ENCODE data around the gene MLLT11. TPM values are rescaled to one million over a fixed set of nuclear protein-coding genes. Genes with fewer than 3 reads are reported as not detected.

The MLLT11 gene

GRCh38 chr1:151106894-151107293 lies 46.7 kb downstream of the MLLT11 start:
- H3K23ac ChIP-seq (ENCODE audit: low read depth, low read length, poor library complexity) = no peak overlapping the region
- no peak overlapping the region for H3K18ac ChIP-seq (ENCODE audit: low read length)
- DNase-seq (ENCODE audit: low spot score) = no peak
- H4K91ac ChIP-seq (ENCODE audit: low read depth, low read length, poor library complexity) = no peak overlapping the region
- H3K9ac ChIP-seq (ENCODE audit: low read depth, low read length, poor library complexity) = no peak overlapping the region
- WGBS, 2 donors (ENCODE audit: extremely low coverage in 2 of 2, insufficient read length in 2 of 2, insufficient replicate concordance in 1 of 2) = no CpG with 5 or more reads among the region's 2 CpGs
- H2BK5ac ChIP-seq (ENCODE audit: low read length) = no peak overlapping the region
- H2BK12ac ChIP-seq (ENCODE audit: low read length) = no peak overlapping the region
- no peaks in the 10 kb centered on the region for H3K9me3 ChIP-seq (replicated peaks in 1 of 2; ENCODE audit: control insufficient read depth in 2 of 2, insufficient read depth in 1 of 2, low read depth in 1 of 2, low read length in 2 of 2)
- no peak overlapping the region for H3K27ac ChIP-seq (replicated peaks; ENCODE audit: low read length)
- H4K8ac ChIP-seq (ENCODE audit: low read depth, low read length) = no peak overlapping the region
- H3K36me3 ChIP-seq (replicated peaks in 1 of 2; ENCODE audit: control insufficient read depth in 2 of 2, insufficient read depth in 2 of 2, low read length in 2 of 2) = no peaks in the 10 kb centered on the region
- H3K4me1 ChIP-seq (ENCODE audit: control insufficient read depth in 2 of 2, insufficient read depth in 1 of 2, low read depth in 1 of 2, low read length in 2 of 2) = peaks cover 0 to 7% of the 10 kb centered on the region in 2 donors
- no peak overlapping the region for H3K4me2 ChIP-seq (ENCODE audit: insufficient read depth, low read length, poor library complexity, severe bottlenecking)
- no peaks in the 10 kb centered on the region for H3K79me1 ChIP-seq (ENCODE audit: low read depth, low read length)
- no peak overlapping the region for H3K4ac ChIP-seq (ENCODE audit: low read length)
- no peaks in the 10 kb centered on the region for H3K27me3 ChIP-seq (ENCODE audit: control insufficient read depth in 3 of 3, insufficient read depth in 3 of 3, low read depth in 1 of 3, low read length in 3 of 3)
- H2AK5ac ChIP-seq (ENCODE audit: low read depth, low read length) = no peak overlapping the region
- no peak overlapping the region for H2BK15ac ChIP-seq (ENCODE audit: low read length)
- peak overlapping the region; percentile 62 for H2AFZ ChIP-seq (ENCODE audit: low read length)
- H3K14ac ChIP-seq (ENCODE audit: low read length) = no peak overlapping the region
- H3K4me3 ChIP-seq (ENCODE audit: low read length in 2 of 2) = no peak overlapping the region
- no peak overlapping the region for H2BK120ac ChIP-seq (ENCODE audit: low read depth, low read length)

- Histone ChIP-seq H3K36me3 (replicated peaks in 1 of 2; ENCODE audit: control insufficient read depth in 2 of 2, insufficient read depth in 2 of 2, low read length in 2 of 2) (no peaks in the 10 kb centered on the region), H4K8ac (ENCODE audit: low read depth, low read length) (no peak overlapping the region)
These were observed 48.1 kb downstream of the MLLT11 start for GRCh38 chr1:151108331-151108730.

GRCh38 chr1:151113877-151114276 lies 53.7 kb downstream of the MLLT11 start:
- Histone ChIP-seq H2AK5ac (ENCODE audit: low read depth, low read length) (no peak overlapping the region), H3K79me1 (ENCODE audit: low read depth, low read length) (no peaks in the 10 kb centered on the region), H4K8ac (ENCODE audit: low read depth, low read length) (no peak overlapping the region), H3K4me3 (ENCODE audit: low read length in 2 of 2) (no peak overlapping the region), H3K9ac (ENCODE audit: low read depth, low read length, poor library complexity) (no peak overlapping the region), H2BK15ac (ENCODE audit: low read length) (no peak overlapping the region), H2BK120ac (ENCODE audit: low read depth, low read length) (no peak overlapping the region), H3K27me3 (ENCODE audit: control insufficient read depth in 3 of 3, insufficient read depth in 3 of 3, low read depth in 1 of 3, low read length in 3 of 3) (no peaks in the 10 kb centered on the region), H2BK5ac (ENCODE audit: low read length) (no peak overlapping the region), H4K91ac (ENCODE audit: low read depth, low read length, poor library complexity) (no peak overlapping the region), H3K9me3 (replicated peaks in 1 of 2; ENCODE audit: control insufficient read depth in 2 of 2, insufficient read depth in 1 of 2, low read depth in 1 of 2, low read length in 2 of 2) (no peaks in the 10 kb centered on the region), H2AFZ (ENCODE audit: low read length) (no peak overlapping the region), H3K4ac (ENCODE audit: low read length) (no peak overlapping the region), H3K27ac (replicated peaks; ENCODE audit: low read length) (no peak overlapping the region), H3K4me2 (ENCODE audit: insufficient read depth, low read length, poor library complexity, severe bottlenecking) (no peak overlapping the region), H3K23ac (ENCODE audit: low read depth, low read length, poor library complexity) (no peak overlapping the region), H3K14ac (ENCODE audit: low read length) (no peak overlapping the region), H3K4me1 (ENCODE audit: control insufficient read depth in 2 of 2, insufficient read depth in 1 of 2, low read depth in 1 of 2, low read length in 2 of 2) (peaks cover 0 to 2% of the 10 kb centered on the region in 2 donors), H3K18ac (ENCODE audit: low read length) (no peak overlapping the region), H2BK12ac (ENCODE audit: low read length) (no peak overlapping the region), H3K36me3 (replicated peaks in 1 of 2; ENCODE audit: control insufficient read depth in 2 of 2, insufficient read depth in 2 of 2, low read length in 2 of 2) (no peaks in the 10 kb centered on the region)
- no CpG with 5 or more reads among the region's 5 CpGs for WGBS, 2 donors (ENCODE audit: extremely low coverage in 2 of 2, insufficient read length in 2 of 2, insufficient replicate concordance in 1 of 2)
- no peak for DNase-seq (ENCODE audit: low spot score)

More at GRCh38 chr1:151108331-151108730, 48.1 kb downstream of the MLLT11 start:
- H3K27me3 ChIP-seq (ENCODE audit: control insufficient read depth in 3 of 3, insufficient read depth in 3 of 3, low read depth in 1 of 3, low read length in 3 of 3) = no peaks in the 10 kb centered on the region
- no peaks in the 10 kb centered on the region for H3K79me1 ChIP-seq (ENCODE audit: low read depth, low read length)
- WGBS, 2 donors (ENCODE audit: extremely low coverage in 2 of 2, insufficient read length in 2 of 2, insufficient replicate concordance in 1 of 2) = no CpG with 5 or more reads among the region's 5 CpGs
- no peak overlapping the region for H3K23ac ChIP-seq (ENCODE audit: low read depth, low read length, poor library complexity)
- H3K4me3 ChIP-seq (ENCODE audit: low read length in 2 of 2) = no peak overlapping the region
- no peak overlapping the region for H2AK5ac ChIP-seq (ENCODE audit: low read depth, low read length)
- H3K9ac ChIP-seq (ENCODE audit: low read depth, low read length, poor library complexity) = no peak overlapping the region
- no peak overlapping the region for H4K91ac ChIP-seq (ENCODE audit: low read depth, low read length, poor library complexity)
- no peak overlapping the region for H3K4me2 ChIP-seq (ENCODE audit: insufficient read depth, low read length, poor library complexity, severe bottlenecking)
- no peak overlapping the region for H2BK15ac ChIP-seq (ENCODE audit: low read length)
- H3K4me1 ChIP-seq (ENCODE audit: control insufficient read depth in 2 of 2, insufficient read depth in 1 of 2, low read depth in 1 of 2, low read length in 2 of 2) = peaks cover 0 to 7% of the 10 kb centered on the region in 2 donors
- no peaks in the 10 kb centered on the region for H3K9me3 ChIP-seq (replicated peaks in 1 of 2; ENCODE audit: control insufficient read depth in 2 of 2, insufficient read depth in 1 of 2, low read depth in 1 of 2, low read length in 2 of 2)
- H2BK5ac ChIP-seq (ENCODE audit: low read length) = no peak overlapping the region
- no peak overlapping the region for H3K4ac ChIP-seq (ENCODE audit: low read length)
- no peak overlapping the region for H3K14ac ChIP-seq (ENCODE audit: low read length)
- H3K27ac ChIP-seq (replicated peaks; ENCODE audit: low read length) = no peak overlapping the region
- H3K18ac ChIP-seq (ENCODE audit: low read length) = no peak overlapping the region
- H2BK12ac ChIP-seq (ENCODE audit: low read length) = no peak overlapping the region
- no peak overlapping the region for H2BK120ac ChIP-seq (ENCODE audit: low read depth, low read length)
- no peak for DNase-seq (ENCODE audit: low spot score)
- H2AFZ ChIP-seq (ENCODE audit: low read length) = no peak overlapping the region

Small RNAs within 50 kb of the gene (small RNA-seq; reads per million reads assigned to genes)
- gene RNU6-884P (ENCODE audit: insufficient read depth) = not detected

All from neuronal stem cell (in vitro differentiated cells).